ENCODE data around the gene CFDP1. TPM values are rescaled to one million over a fixed set of nuclear protein-coding genes. Genes with fewer than 3 reads are reported as not detected.

CFDP1 gene
- total and polyA plus RNA-seq, 2 donors (not counting 1 experiment from before 2014, with no cell fraction given), result 6.3 to 42.8 TPM

- Histone ChIP-seq H2AFZ (ENCODE audit: insufficient read depth, low read depth, low read length, poor library complexity, severe bottlenecking) (no peak overlapping the region), H3K79me2 (ENCODE audit: control insufficient read depth, insufficient read depth, low read length) (peaks cover 32% of the 10 kb centered on the region), H3K9me3 (ENCODE audit: control extremely low read depth in 1 of 3, control insufficient read depth in 2 of 3, insufficient read depth in 1 of 3, low read length in 2 of 3) (peaks cover 0 to 9% (median 0%) of the 10 kb centered on the region in 3 donors), H3K4me1 (ENCODE audit: control insufficient read depth in 2 of 2, insufficient read depth in 2 of 2, low read length in 2 of 2) (peaks cover 15 to 26% of the 10 kb centered on the region in 2 donors), H3K27me3 (replicated peaks in 1 of 4; ENCODE audit: control extremely low read depth in 1 of 4, control insufficient read depth in 3 of 4, insufficient read depth in 4 of 4, low read length in 3 of 4) (no peaks in the 10 kb centered on the region), H3K4me2 (replicated peaks; ENCODE audit: low read depth, low read length, poor library complexity, severe bottlenecking) (no peak overlapping the region), H3K9ac (ENCODE audit: low read length) (no peak overlapping the region), H3K4me3 (ENCODE audit: control extremely low read depth in 1 of 5, extremely low read depth in 1 of 5, insufficient read depth in 1 of 5, low read depth in 2 of 5, low read length in 4 of 5) (no peak overlapping the region), H4K20me1 (ENCODE audit: control insufficient read depth, insufficient read depth, low read length, poor library complexity, severe bottlenecking) (peaks cover 13% of the 10 kb centered on the region), H3K36me3 (replicated peaks in 1 of 2; ENCODE audit: control extremely low read depth in 1 of 2, control insufficient read depth in 1 of 2, extremely low read depth in 1 of 2, insufficient read depth in 2 of 2, low read length in 1 of 2) (no peaks in the 10 kb centered on the region), H3K27ac (ENCODE audit: low read length in 2 of 2) (no peak overlapping the region)
- Mint-ChIP-seq H3K4me1 (peaks cover 22% of the 10 kb centered on the region), H3K27me3 (no peaks in the 10 kb centered on the region), H3K4me3 (no peak overlapping the region), H3K27ac (peak overlapping the region; percentile 38), H3K9me3 (ENCODE audit: insufficient read depth) (no peaks in the 10 kb centered on the region)
- intact Hi-C loops (cut with micrococcal nuclease), result no loop called here
- POLR2A ChIA-PET, result interaction anchor here (0.7 kb wide), 1 partner anchor 86 kb away, joined by 12 read pairs; no protein-coding TSS in a partner anchor
- CTCF ChIA-PET, result interaction anchor here (0.9 to 4.4 kb wide), 4 partner anchors 34 to 267 kb away, joined by 4 to 41 read pairs (median 8); partner anchors contain the start of gene CFDP1
- 100% methylated on average over 1 of the region's 2 CpGs for WGBS (ENCODE audit: insufficient coverage)
- TF ChIP-seq CTCF (IDR thresholded peaks at IDR 0.05) (no peak), EZH2 (IDR thresholded peaks at IDR 0.05; ENCODE audit: borderline replicate concordance, insufficient read depth, low read depth, low read length, poor library complexity, severe bottlenecking) (no peak)
- no peak for DNase-seq
- ATAC-seq (ENCODE audit: low read depth), result no peak
Measured at GRCh38 chr16:75466760-75467159, 33.5 kb upstream of the CFDP1 start.

All from B cell (primary cell).